SK-N-DZ (cell line): ENCODE results near the gene SLC24A5. TPM values are rescaled to one million over a fixed set of nuclear protein-coding genes. Genes with fewer than 3 reads are reported as not detected.

Experiments used
- DNase-seq: peaks from one replicate; pipeline ENCODE4 v3.0.0-alpha.2; 2015; ENCODE audit warnings: low spot score
- polyA plus RNA-seq, 2 experiments: library from polyadenylated mRNA; depleted of rRNA; stranded (reverse); fragments of >200 nt; gene quantifications; 2 replicates each; pipeline ENCODE4 v1.2.3, GENCODE V29; 2014

SLC24A5 gene
- polyA plus RNA-seq (2014; cell fraction: cytosol; rRNA removed), result 0.62 and 1.2 TPM in 2 replicates
- 0.21 TPM in 1 of 2 replicates, not detected in the other for polyA plus RNA-seq (2014; cell fraction: nucleus; rRNA removed)

- DNase-seq, result no peak
Measured at GRCh38 chr15:48120745-48121144, at the start of gene SLC24A5. TSS of gene SLC24A5 (plus strand) at chr15:48120990. CDS start at chr15:48121045, 55 bp downstream.

GRCh38 chr15:48072941-48073340, 47.8 kb upstream of the SLC24A5 start:
- DNase-seq, result no peak

- no peak for DNase-seq
Measured at GRCh38 chr15:48073881-48074280, 46.9 kb upstream of the SLC24A5 start.

- no peak for DNase-seq
Measured at GRCh38 chr15:48076454-48076853, 44.3 kb upstream of the SLC24A5 start.

- DNase-seq, result no peak
Measured at GRCh38 chr15:48077616-48078184, 43.1 kb upstream of the SLC24A5 start.

- peak; percentile 70 for DNase-seq
Measured at GRCh38 chr15:48084759-48085590, 35.8 kb upstream of the SLC24A5 start.

- DNase-seq, result no peak
Measured at GRCh38 chr15:48085591-48085930, 35.2 kb upstream of the SLC24A5 start.

GRCh38 chr15:48086133-48086532, 34.7 kb upstream of the SLC24A5 start:
- no peak for DNase-seq

GRCh38 chr15:48086576-48086975, 34.2 kb upstream of the SLC24A5 start:
- no peak for DNase-seq

GRCh38 chr15:48087844-48088243, 32.9 kb upstream of the SLC24A5 start:
- DNase-seq, result no peak

- DNase-seq, result no peak
Measured at GRCh38 chr15:48089702-48090101, 31.1 kb upstream of the SLC24A5 start.

GRCh38 chr15:48090115-48090514, 30.7 kb upstream of the SLC24A5 start:
- DNase-seq, result no peak

GRCh38 chr15:48090666-48091065, 30.1 kb upstream of the SLC24A5 start:
- DNase-seq, result no peak

- no peak for DNase-seq
Measured at GRCh38 chr15:48091522-48091921, 29.3 kb upstream of the SLC24A5 start.

- no peak for DNase-seq
Measured at GRCh38 chr15:48096355-48096786, 24.4 kb upstream of the SLC24A5 start.

- DNase-seq, result no peak
Measured at GRCh38 chr15:48096813-48097212, 24.0 kb upstream of the SLC24A5 start.

- DNase-seq, result no peak
Measured at GRCh38 chr15:48097264-48097663, 23.5 kb upstream of the SLC24A5 start.

GRCh38 chr15:48101376-48101961, 19.3 kb upstream of the SLC24A5 start:
- no peak for DNase-seq

GRCh38 chr15:48102167-48102566, 18.6 kb upstream of the SLC24A5 start:
- DNase-seq, result no peak

- no peak for DNase-seq
Measured at GRCh38 chr15:48103647-48104046, 17.1 kb upstream of the SLC24A5 start.

GRCh38 chr15:48105936-48106335, 14.9 kb upstream of the SLC24A5 start:
- no peak for DNase-seq

GRCh38 chr15:48109212-48109611, 11.6 kb upstream of the SLC24A5 start:
- no peak for DNase-seq
